Muscle of leg (tissue), 16 donors: ENCODE measurements around the gene CLCN4. TPM values are rescaled to one million over a fixed set of nuclear protein-coding genes. Genes with fewer than 3 reads are reported as not detected.
A peak's percentile ranks its signal among the peaks of the same experiment; 100 is the strongest.

Source experiments
- DNase-seq: peaks from one replicate; pipeline ENCODE4 v3.0.0; 2013
- H3K27ac ChIP-seq: one replicate; pipeline ENCODE4 v1.5.1; 2013; ENCODE audit warnings: mild to moderate bottlenecking, low read length, control low read depth
- H3K27me3 ChIP-seq: one replicate; pipeline ENCODE4 v1.6.1; 2013; ENCODE audit warnings: low read length; ENCODE audit not compliant: control insufficient read depth, insufficient read depth
- H3K36me3 ChIP-seq: one replicate; pipeline ENCODE4 v1.6.1; 2013; ENCODE audit warnings: low read length; ENCODE audit not compliant: control insufficient read depth, insufficient read depth
- H3K4me1 ChIP-seq: one replicate; pipeline ENCODE4 v1.6.1; 2013; ENCODE audit warnings: low read length; ENCODE audit not compliant: control insufficient read depth, insufficient read depth
- H3K4me3 ChIP-seq: one replicate; pipeline ENCODE4 v1.5.1; 2013; ENCODE audit warnings: low read length, control low read depth
- H3K9me3 ChIP-seq: replicated peaks from 2 replicates; pipeline ENCODE4 v1.6.1; 2013; ENCODE audit warnings: low read depth, low read length; ENCODE audit not compliant: control insufficient read depth
- WGBS: methylation state at CpG from one replicate; pipeline ENCODE4 v1.1.5; 2013; ENCODE audit warnings: missing lambda C conversion rate; ENCODE audit not compliant: insufficient coverage; 5-methylcytosine and 5-hydroxymethylcytosine counted together
- long read RNA-seq, 11 donors: transcript quantifications; one replicate each; lab custom pipeline, GENCODE V29; 2026
- polyA plus RNA-seq, 8 donors: library from polyadenylated mRNA; unstranded; fragments of 120-200 nt; gene quantifications; one replicate each; pipeline versions ENCODE4 v1.2.1 to v1.2.3, GENCODE V29; 2013; ENCODE audit warnings: inconsistent platforms in 1 of 8, low replicate concordance in 1 of 8; ENCODE audit not compliant: insufficient read length in 8 of 8, insufficient read depth in 1 of 8
- total RNA-seq: library from RNA; stranded (reverse); fragments of 120-200 nt; gene quantifications from one replicate; pipeline ENCODE4 v1.2.4, GENCODE V29; 2013

Gene CLCN4
- total RNA-seq, result 15.2 TPM
- polyA plus RNA-seq, result 10 to 100 TPM in 7 of 8 donors, 1 to 10 TPM in 1; 8.6 to 15.8 (median 12.8) TPM
- long read RNA-seq, donor 1, full-length matches to known transcripts, result 1 of 1 reads
- long read RNA-seq, donor 1, partial matches to known transcripts, result 0 of 1 reads
- long read RNA-seq, donor 1, other reads (novel, unspliced or antisense), result 0 of 1 reads
- long read RNA-seq, donor 2, result 0 reads
- long read RNA-seq, donor 3, full-length matches to known transcripts, result 3 of 3 reads
- long read RNA-seq, donor 3, partial matches to known transcripts, result 0 of 3 reads
- long read RNA-seq, donor 3, other reads (novel, unspliced or antisense), result 0 of 3 reads
- long read RNA-seq, donor 4, full-length matches to known transcripts, result 3 of 3 reads
- long read RNA-seq, donor 4, partial matches to known transcripts, result 0 of 3 reads
- long read RNA-seq, donor 4, other reads (novel, unspliced or antisense), result 0 of 3 reads
- long read RNA-seq, donor 5, full-length matches to known transcripts, result 3 of 3 reads
- long read RNA-seq, donor 5, partial matches to known transcripts, result 0 of 3 reads
- long read RNA-seq, donor 5, other reads (novel, unspliced or antisense), result 0 of 3 reads
- long read RNA-seq, donor 6, full-length matches to known transcripts, result 5 of 5 reads
- long read RNA-seq, donor 6, partial matches to known transcripts, result 0 of 5 reads
- long read RNA-seq, donor 6, other reads (novel, unspliced or antisense), result 0 of 5 reads
- long read RNA-seq, donor 7, full-length matches to known transcripts, result 3 of 10 reads
- long read RNA-seq, donor 7, partial matches to known transcripts, result 7 of 10 reads
- long read RNA-seq, donor 7, other reads (novel, unspliced or antisense), result 0 of 10 reads
- long read RNA-seq, donor 8, full-length matches to known transcripts, result 1 of 1 reads
- long read RNA-seq, donor 8, partial matches to known transcripts, result 0 of 1 reads
- long read RNA-seq, donor 8, other reads (novel, unspliced or antisense), result 0 of 1 reads
- long read RNA-seq, donor 9, full-length matches to known transcripts, result 1 of 1 reads
- long read RNA-seq, donor 9, partial matches to known transcripts, result 0 of 1 reads
- long read RNA-seq, donor 9, other reads (novel, unspliced or antisense), result 0 of 1 reads
- long read RNA-seq, donor 10, full-length matches to known transcripts, result 1 of 1 reads
- long read RNA-seq, donor 10, partial matches to known transcripts, result 0 of 1 reads
- long read RNA-seq, donor 10, other reads (novel, unspliced or antisense), result 0 of 1 reads
- long read RNA-seq, donor 11, full-length matches to known transcripts, result 1 of 1 reads
- long read RNA-seq, donor 11, partial matches to known transcripts, result 0 of 1 reads
- long read RNA-seq, donor 11, other reads (novel, unspliced or antisense), result 0 of 1 reads

GRCh38 chrX:10156199-10157031 is at the start of gene CLCN4:
Gene CLCN4 (plus strand): TSS chrX:10156975. CDS start chrX:10185033, 28,058 bp downstream.
- H3K4me3 ChIP-seq, result peak within 1 kb of the TSS; percentile 32
- peak; percentile 76 for DNase-seq

GRCh38 chrX:10107483-10107882 is 49.3 kb upstream of the CLCN4 start:
- WGBS, result no CpG with 5 or more reads among the region's 2 CpGs

More at GRCh38 chrX:10156199-10157031, at the start of gene CLCN4:
- peaks cover 2% of the 10 kb centered on the region for H3K36me3 ChIP-seq
- H3K9me3 ChIP-seq, result no peaks in the 10 kb centered on the region
- H3K27ac ChIP-seq, result peak within 1 kb of the TSS; percentile 91
- WGBS, result 18% methylated on average over 16 of the region's 27 CpGs
- peaks cover 49% of the 10 kb centered on the region for H3K27me3 ChIP-seq
- H3K4me1 ChIP-seq, result peaks cover 22% of the 10 kb centered on the region

GRCh38 chrX:10108288-10108687 is 48.5 kb upstream of the CLCN4 start:
- Histone ChIP-seq H3K4me1 (peaks cover 42% of the 10 kb centered on the region), H3K27ac (peak overlapping the region; percentile 32), H3K4me3 (no peak overlapping the region), H3K9me3 (no peaks in the 10 kb centered on the region), H3K36me3 (no peaks in the 10 kb centered on the region), H3K27me3 (peaks cover 17% of the 10 kb centered on the region)
- 75% methylated on average over 7 of the region's 9 CpGs for WGBS
- no peak for DNase-seq

More at GRCh38 chrX:10107483-10107882, 49.3 kb upstream of the CLCN4 start:
- peak overlapping the region; percentile 82 for H3K27ac ChIP-seq
- H3K27me3 ChIP-seq, result peaks cover 22% of the 10 kb centered on the region
- no peaks in the 10 kb centered on the region for H3K9me3 ChIP-seq
- peaks cover 3% of the 10 kb centered on the region for H3K36me3 ChIP-seq
- peak; percentile 86 for DNase-seq
- H3K4me3 ChIP-seq, result no peak overlapping the region
- peaks cover 42% of the 10 kb centered on the region for H3K4me1 ChIP-seq

GRCh38 chrX:10109695-10110094 is 47.1 kb upstream of the CLCN4 start:
- 62% methylated on average over 25 of the region's 27 CpGs for WGBS
- no peaks in the 10 kb centered on the region for H3K9me3 ChIP-seq
- peaks cover 16% of the 10 kb centered on the region for H3K27me3 ChIP-seq
- DNase-seq, result peak; percentile 80
- no peak overlapping the region for H3K27ac ChIP-seq
- H3K36me3 ChIP-seq, result no peaks in the 10 kb centered on the region
- H3K4me1 ChIP-seq, result peaks cover 42% of the 10 kb centered on the region
- no peak overlapping the region for H3K4me3 ChIP-seq

- 80% methylated on average over 13 of the region's 16 CpGs for WGBS
- H3K4me1 ChIP-seq, result peaks cover 41% of the 10 kb centered on the region
- no peak for DNase-seq
- peaks cover 16% of the 10 kb centered on the region for H3K27me3 ChIP-seq
- no peaks in the 10 kb centered on the region for H3K9me3 ChIP-seq
- no peak overlapping the region for H3K4me3 ChIP-seq
- no peak overlapping the region for H3K27ac ChIP-seq
- H3K36me3 ChIP-seq, result no peaks in the 10 kb centered on the region
Observed at GRCh38 chrX:10110316-10110935, 46.3 kb upstream of the CLCN4 start.

GRCh38 chrX:10110984-10111363 is 45.8 kb upstream of the CLCN4 start:
- peaks cover 16% of the 10 kb centered on the region for H3K27me3 ChIP-seq
- DNase-seq, result peak; percentile 37
- H3K9me3 ChIP-seq, result no peaks in the 10 kb centered on the region
- no peak overlapping the region for H3K27ac ChIP-seq
- H3K36me3 ChIP-seq, result no peaks in the 10 kb centered on the region
- 52% methylated on average over 4 of the region's 10 CpGs for WGBS
- H3K4me1 ChIP-seq, result peaks cover 37% of the 10 kb centered on the region
- no peak overlapping the region for H3K4me3 ChIP-seq

GRCh38 chrX:10111364-10112148 is 45.2 kb upstream of the CLCN4 start:
- H3K36me3 ChIP-seq, result no peaks in the 10 kb centered on the region
- H3K4me3 ChIP-seq, result no peak overlapping the region
- H3K9me3 ChIP-seq, result no peaks in the 10 kb centered on the region
- peaks cover 36% of the 10 kb centered on the region for H3K4me1 ChIP-seq
- no peak overlapping the region for H3K27ac ChIP-seq
- WGBS, result 66% methylated on average over 15 of the region's 26 CpGs
- peaks cover 16% of the 10 kb centered on the region for H3K27me3 ChIP-seq
- peak; percentile 61 for DNase-seq

GRCh38 chrX:10112510-10112909 is 44.3 kb upstream of the CLCN4 start:
- peak; percentile 44 for DNase-seq
- Histone ChIP-seq H3K9me3 (no peaks in the 10 kb centered on the region), H3K27ac (no peak overlapping the region), H3K4me1 (peaks cover 32% of the 10 kb centered on the region), H3K4me3 (no peak overlapping the region), H3K36me3 (peaks cover 8% of the 10 kb centered on the region), H3K27me3 (peaks cover 10% of the 10 kb centered on the region)
- no CpG with 5 or more reads among the region's 6 CpGs for WGBS
